PC-3 (cell line): ENCODE data around the gene PKN1.

ENCODE experiments used
- CTCF ChIP-seq: fragments of 300-600 bp; sonication (generic); conservative IDR thresholded peaks from 2 replicates; pipeline ENCODE4 v1.5.1; 2017; ENCODE audit warnings: antibody characterized with exemption, low read depth, mild to moderate bottlenecking, low read length
- EZH2phosphoT487 ChIP-seq: fragments of 300-600 bp; sonication (generic); IDR thresholded peaks from 2 replicates; pipeline ENCODE4 v1.6.1; 2018; ENCODE audit warnings: mild to moderate bottlenecking, antibody characterized with exemption, low read length, borderline replicate concordance

GRCh38 chr19:14409146-14410023 is 23.7 kb upstream of the PKN1 start:
- TF ChIP-seq CTCF (no peak), EZH2phosphoT487 (no peak)
